Stimulated activated CD4-positive, alpha-beta T cell treated with anti-CD3 and anti-CD28 coated beads, Interleukin-4, amount 100 ng/mL, for 24 hours (primary cell): ENCODE data around the gene CALML6.

Source experiments
- DNase-seq: peaks from one replicate; pipeline ENCODE4 v3.0.0-alpha.2; 2020

The CALML6 gene

DNA sequence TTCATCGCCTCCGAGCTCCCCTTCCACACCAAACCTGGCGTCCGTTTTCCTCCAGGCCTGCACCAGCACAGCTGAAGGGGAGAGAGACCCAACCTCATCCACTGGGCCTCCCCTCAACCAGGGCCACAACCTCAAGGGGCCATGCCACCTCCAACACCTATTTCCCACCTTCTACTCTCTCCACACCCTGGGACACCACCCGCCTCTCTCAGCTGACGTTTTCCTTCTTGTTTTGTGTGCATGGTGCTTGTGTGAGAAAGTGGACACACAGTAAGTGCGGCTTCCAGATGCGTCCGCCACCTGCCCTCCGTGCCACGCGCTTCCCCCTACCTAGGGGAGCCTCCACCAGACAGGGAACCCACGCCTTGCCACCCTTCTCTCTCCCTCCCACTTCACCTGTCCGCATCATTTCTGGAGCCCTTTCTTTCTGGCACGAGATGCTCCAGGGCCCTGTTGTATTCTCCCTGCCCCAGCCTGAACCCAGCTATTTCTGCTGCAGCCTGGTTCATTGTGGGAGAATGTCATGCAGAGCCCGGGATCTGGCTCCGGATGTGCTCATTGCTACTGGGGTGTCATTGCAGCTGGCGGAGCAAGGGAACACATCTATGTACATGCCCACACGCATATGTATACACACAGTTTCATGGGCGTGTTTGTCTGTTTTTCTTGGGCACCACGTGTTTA lies 22.8 kb upstream of the CALML6 start:
- no peak for DNase-seq

DNA sequence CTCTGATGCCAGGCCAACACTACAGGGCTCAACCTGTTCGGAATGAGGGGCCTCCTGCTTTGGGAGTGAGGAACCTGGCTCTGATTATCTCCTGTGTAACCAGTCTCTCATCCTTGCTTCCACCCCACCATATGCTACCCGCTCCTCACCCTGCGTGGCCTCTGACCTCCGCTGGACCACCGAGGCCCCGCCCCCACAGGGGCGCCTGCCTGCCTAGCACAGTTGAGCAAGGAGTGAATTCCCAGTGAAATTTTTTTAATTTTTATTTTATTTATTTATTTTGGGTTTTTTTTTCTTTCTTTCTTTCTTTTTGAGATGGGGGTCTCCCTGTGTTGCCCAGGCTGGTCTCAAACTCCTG lies 22.3 kb upstream of the CALML6 start:
- DNase-seq, result no peak

- no peak for DNase-seq
Measured at GRCh38 chr1:1893291-1893985, 21.6 kb upstream of the CALML6 start.

DNA sequence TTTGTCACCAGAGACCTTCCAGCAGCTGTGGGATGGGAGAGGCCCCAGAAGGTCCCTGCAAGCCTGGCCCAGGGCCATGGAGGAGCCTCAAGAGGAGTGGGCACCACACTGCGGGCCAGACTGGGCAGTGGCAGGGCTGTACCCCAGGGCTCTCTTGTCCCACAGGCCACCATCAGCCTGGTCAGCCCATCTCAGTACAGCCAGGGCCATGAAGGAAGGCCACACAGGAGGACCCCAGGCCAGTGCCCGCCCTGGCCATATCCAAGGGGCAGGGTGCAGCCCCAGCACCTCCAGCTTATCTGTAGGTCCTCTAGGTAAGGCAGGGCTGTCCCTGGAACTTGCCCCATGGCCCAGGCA lies 21.1 kb upstream of the CALML6 start:
- no peak for DNase-seq

DNA sequence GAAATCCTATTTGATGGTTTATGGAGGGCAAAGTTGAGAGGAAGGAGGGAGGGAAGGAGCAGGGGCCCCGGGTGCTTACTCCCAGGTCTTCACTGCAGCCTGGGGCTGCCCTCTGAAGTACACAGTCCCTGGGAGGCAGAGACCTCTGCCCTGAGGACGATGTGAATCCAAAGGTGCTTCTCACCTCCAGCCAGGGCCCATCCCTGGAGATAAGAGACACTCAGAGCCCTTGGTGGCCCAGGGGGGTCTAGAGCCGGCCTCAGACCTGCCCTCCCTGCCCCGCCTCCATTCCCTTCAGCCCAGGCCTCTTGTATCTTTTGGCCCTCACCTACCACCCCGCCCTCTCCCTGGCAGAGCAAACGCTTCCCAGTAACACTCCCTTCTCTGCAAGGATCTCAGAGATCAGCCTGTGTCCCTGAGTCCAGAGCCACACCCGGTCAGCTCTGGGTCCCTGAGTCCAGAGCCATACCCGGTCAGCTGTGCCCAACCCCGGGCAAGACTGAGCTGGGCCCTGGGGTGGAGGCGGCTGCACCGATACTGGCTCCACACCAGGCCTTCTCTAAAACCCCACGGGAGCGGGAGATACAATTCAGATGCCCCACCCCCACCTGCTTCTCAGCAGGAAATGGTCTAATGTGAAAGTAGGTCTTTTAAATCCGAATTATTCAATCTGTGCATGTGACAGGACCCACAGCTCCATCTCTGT lies 20.6 kb upstream of the CALML6 start:
- DNase-seq, result no peak

GRCh38 chr1:1895060-1895418 lies 20.0 kb upstream of the CALML6 start:
- DNase-seq, result no peak

- DNase-seq, result no peak
Measured at GRCh38 chr1:1895456-1896336, 19.4 kb upstream of the CALML6 start.

- no peak for DNase-seq
Measured at GRCh38 chr1:1898246-1898933, 16.7 kb upstream of the CALML6 start.

- no peak for DNase-seq
Measured at GRCh38 chr1:1899266-1899966, 15.6 kb upstream of the CALML6 start.

DNA sequence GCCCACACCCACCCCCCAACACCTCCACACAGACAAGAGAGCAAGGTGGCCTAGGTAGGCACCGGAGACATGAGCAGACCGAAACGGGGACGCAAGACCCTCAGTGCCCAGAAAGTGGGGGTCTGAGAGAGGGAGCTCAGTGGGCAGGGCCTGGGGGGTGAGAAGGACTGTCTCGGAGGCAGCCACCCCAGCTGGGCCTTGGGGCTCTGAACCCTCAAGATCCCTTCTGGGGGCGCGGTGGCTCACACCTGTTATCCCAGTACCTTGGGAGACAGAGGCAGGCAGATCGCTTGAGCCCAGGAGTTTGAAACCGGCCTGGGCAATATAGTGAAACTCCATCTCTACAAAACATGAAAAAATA lies 15.1 kb upstream of the CALML6 start:
- DNase-seq, result no peak

DNA sequence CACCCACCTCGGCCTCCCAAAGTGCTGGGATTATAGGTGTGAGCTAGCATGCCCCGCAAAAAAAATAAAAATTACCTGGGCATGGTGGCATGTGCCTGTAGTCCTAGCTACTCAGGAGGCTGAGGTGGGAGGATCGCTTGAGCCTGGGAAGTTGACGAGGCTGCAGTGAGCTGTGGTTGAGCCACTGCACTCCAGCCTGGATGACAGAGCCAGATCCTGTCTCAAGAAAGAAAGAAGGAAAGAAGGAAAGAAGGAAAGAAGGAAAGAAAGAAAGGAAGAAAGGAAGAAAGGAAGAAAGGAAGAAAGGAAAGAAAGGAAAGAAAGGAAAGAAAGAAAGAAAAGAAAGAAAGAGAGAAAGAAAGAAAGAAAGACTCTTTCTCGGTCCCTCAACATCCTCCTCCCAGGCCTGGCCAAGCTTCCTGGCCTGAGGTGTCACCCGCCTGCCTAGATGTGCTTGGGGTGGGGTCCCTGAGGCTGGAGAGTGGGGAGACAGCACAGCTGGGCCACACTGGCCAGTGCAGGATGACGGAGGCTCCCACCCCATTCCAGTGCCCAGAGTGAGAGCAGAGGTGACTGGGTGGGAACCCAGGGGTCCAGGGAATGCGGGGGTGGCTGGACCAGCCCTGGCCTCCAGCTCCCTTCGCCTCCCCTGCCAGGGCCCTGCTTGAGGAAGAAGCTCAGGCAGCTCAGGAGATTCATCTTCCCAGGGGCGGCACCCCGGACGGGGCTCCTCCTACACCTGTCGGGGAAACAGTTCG lies 14.0 kb upstream of the CALML6 start:
- DNase-seq, result no peak

- DNase-seq, result no peak
Measured at GRCh38 chr1:1901641-1902294, 13.3 kb upstream of the CALML6 start.

- DNase-seq, result no peak
Measured at GRCh38 chr1:1903224-1903623, 11.8 kb upstream of the CALML6 start.

GRCh38 chr1:1906185-1907097 lies 8.6 kb upstream of the CALML6 start:
- peak; percentile 78 for DNase-seq

DNA sequence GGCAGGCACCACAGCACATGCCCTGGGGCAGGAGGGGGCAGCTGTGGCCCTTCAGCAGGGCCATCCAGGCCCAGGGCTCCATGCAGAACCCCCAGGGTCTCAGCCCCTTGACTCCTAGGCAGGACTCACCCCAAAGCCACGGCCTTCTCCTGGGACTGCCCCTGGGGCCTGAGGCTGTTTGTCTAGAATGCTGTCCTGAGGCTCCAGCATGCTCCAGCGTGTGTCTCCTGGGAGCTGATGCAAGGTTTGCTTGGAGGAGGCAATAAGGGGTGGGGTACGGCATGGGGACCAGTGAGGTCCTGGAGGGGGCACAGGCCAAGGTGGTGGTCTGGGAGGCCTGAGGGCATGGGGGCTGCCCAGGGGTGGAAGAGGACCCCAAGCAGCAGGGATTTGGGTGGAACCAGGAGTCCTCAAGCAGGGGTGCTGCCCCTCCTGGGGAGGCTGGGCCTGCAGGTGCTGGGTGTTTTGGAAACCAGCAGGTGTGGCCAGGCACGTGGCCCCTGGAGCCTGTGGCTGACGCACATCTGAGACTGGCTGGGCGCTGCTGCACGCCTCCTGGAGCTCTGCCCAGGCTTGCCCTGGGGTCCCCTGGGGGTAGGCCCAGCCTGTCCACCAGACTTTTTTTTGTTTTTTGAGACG lies 7.8 kb upstream of the CALML6 start:
- DNase-seq, result no peak

DNA sequence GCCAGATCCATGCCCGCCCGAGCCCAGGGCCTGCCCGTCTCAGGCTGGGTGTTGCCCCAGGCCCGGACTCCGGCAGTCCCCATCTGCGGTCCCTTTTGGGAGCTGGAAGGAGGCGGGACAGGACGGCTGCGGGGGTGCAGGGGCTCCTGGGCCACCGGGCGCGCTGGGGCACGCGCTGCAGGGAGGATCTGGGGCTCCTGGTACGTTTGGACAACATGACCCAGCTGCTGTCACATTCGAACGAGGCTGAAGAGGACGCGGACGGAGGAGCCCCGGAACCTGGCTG lies 6.6 kb upstream of the CALML6 start:
- no peak for DNase-seq

- no peak for DNase-seq
Measured at GRCh38 chr1:1910033-1910465, 5.0 kb upstream of the CALML6 start.

DNA sequence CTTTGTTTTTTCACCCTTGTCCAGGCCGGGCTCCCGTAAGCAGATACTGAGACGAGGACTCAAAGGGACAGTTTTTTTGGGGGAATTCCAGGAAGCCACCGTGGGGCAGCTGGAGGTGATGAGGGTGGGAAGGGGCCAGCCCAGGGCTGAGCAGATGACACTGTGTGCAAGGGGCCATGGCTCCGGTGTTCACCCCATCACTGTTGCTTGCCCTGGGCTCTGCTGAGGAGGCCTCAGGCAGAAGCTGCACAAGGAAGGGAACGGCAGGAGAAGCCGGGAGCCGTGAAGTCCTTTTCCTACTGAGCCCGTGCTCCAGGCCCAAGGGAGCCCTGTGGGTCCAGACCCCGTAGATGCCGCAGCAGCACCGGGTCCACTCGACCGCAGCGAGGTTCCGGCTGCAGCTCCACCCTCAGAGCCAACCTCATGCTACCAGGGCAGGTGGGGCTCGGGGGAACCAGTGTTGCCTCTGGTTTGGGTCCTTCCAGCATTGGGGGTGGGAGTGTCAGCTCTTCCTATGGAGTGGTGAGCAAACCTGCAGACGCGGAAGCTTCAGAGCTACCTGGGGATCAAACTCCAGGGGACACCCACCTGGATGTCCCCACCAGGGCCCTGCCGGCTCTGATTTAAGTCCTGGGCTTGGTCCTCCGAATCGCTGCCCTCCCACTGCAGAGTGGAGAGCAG lies 4.3 kb upstream of the CALML6 start:
- no peak for DNase-seq
